Naive B cell (primary cell): ENCODE measurements around the gene KLK6. TPM values are rescaled to one million over a fixed set of nuclear protein-coding genes. Genes with fewer than 3 reads are reported as not detected.

ENCODE experiments used
- ATAC-seq, 2 donors: fragments of 150-1000 bp; cut with Tn5 transposase; 2 replicates each; pipeline ENCODE4 v1.10.0; 2021; ENCODE audit warnings: low read depth in 2 of 2, mild to moderate bottlenecking in 2 of 2, moderate library complexity in 2 of 2
- DNase-seq: peaks from one replicate; pipeline ENCODE4 v3.0.0; 2022
- H3K27ac Mint-ChIP-seq, 6 donors: one replicate each; pipeline ENCODE4 v1.8.0; 2020 to 2022; ENCODE audit warnings: mild to moderate bottlenecking in 6 of 6, mixed read lengths in 6 of 6, moderate library complexity in 5 of 6, inconsistent platforms in 2 of 6
- H3K27me3 Mint-ChIP-seq, 3 donors: one replicate each; pipeline ENCODE4 v1.8.0; 2021 to 2022; ENCODE audit warnings: mixed read lengths in 3 of 3, mild to moderate bottlenecking in 1 of 3
- H3K36me3 Mint-ChIP-seq, 2 donors: one replicate each; pipeline ENCODE4 v1.8.0; 2020 to 2022; ENCODE audit warnings: mixed read lengths in 2 of 2, inconsistent platforms in 1 of 2, mild to moderate bottlenecking in 1 of 2
- H3K4me1 Mint-ChIP-seq, 3 donors: one replicate each; pipeline ENCODE4 v1.8.0; 2020 to 2022; ENCODE audit warnings: mixed read lengths in 3 of 3, inconsistent platforms in 1 of 3, mild to moderate bottlenecking in 1 of 3, moderate library complexity in 1 of 3
- H3K4me3 Mint-ChIP-seq, 8 donors: one replicate each; pipeline ENCODE4 v1.8.0; 2020 to 2022; ENCODE audit warnings: mild to moderate bottlenecking in 8 of 8, mixed read lengths in 8 of 8, moderate library complexity in 8 of 8, inconsistent platforms in 2 of 8
- H3K9me3 Mint-ChIP-seq, 7 donors: one replicate each; pipeline ENCODE4 v1.8.0; 2020 to 2022; ENCODE audit warnings: mixed read lengths in 7 of 7, mild to moderate bottlenecking in 5 of 7, inconsistent platforms in 2 of 7, moderate library complexity in 1 of 7
- polyA plus RNA-seq, 6 donors: library from polyadenylated mRNA; unstranded; fragments of 300-500 nt; fragmentation: Illumina TruSeq; gene quantifications; one replicate each; pipeline ENCODE4 v1.2.3, GENCODE V29; 2021; ENCODE audit warnings: low read depth in 6 of 6

The KLK6 gene
- polyA plus RNA-seq, 6 donors from 2014 or later = not detected

- H3K9me3 Mint-ChIP-seq = peaks cover 0 to 2% (median 0%) of the 10 kb centered on the region in 7 donors
- peak overlapping the region in 1 of 6 donors; percentile 32 for H3K27ac Mint-ChIP-seq
- H3K36me3 Mint-ChIP-seq = no peaks in the 10 kb centered on the region
- no peak for ATAC-seq
- no peak for DNase-seq
- H3K27me3 Mint-ChIP-seq = peaks cover 38 to 62% (median 58%) of the 10 kb centered on the region in 3 donors
- peaks cover 0 to 9% (median 0%) of the 10 kb centered on the region in 3 donors for H3K4me1 Mint-ChIP-seq
- no peak overlapping the region for H3K4me3 Mint-ChIP-seq
These were observed 37.2 kb downstream of the KLK6 start for GRCh38 chr19:50932018-50932689.

- no peak for DNase-seq
- H3K9me3 Mint-ChIP-seq = peaks cover 0 to 2% (median 0%) of the 10 kb centered on the region in 7 donors
- no peak overlapping the region for H3K4me3 Mint-ChIP-seq
- H3K27ac Mint-ChIP-seq = peak overlapping the region in 2 of 6 donors; percentile 18 to 30
- ATAC-seq = no peak
- H3K4me1 Mint-ChIP-seq = peaks cover 0 to 9% (median 0%) of the 10 kb centered on the region in 3 donors
- H3K36me3 Mint-ChIP-seq = no peaks in the 10 kb centered on the region
- H3K27me3 Mint-ChIP-seq = peaks cover 36 to 67% (median 52%) of the 10 kb centered on the region in 3 donors
These were observed 38.4 kb downstream of the KLK6 start for GRCh38 chr19:50931023-50931422.

- ATAC-seq = no peak
- no peak for DNase-seq
- H3K27ac Mint-ChIP-seq = no peak overlapping the region
- H3K36me3 Mint-ChIP-seq = no peaks in the 10 kb centered on the region
- peaks cover 0 to 9% (median 0%) of the 10 kb centered on the region in 3 donors for H3K4me1 Mint-ChIP-seq
- H3K4me3 Mint-ChIP-seq = no peak overlapping the region
- peaks cover 0 to 2% (median 0%) of the 10 kb centered on the region in 7 donors for H3K9me3 Mint-ChIP-seq
- H3K27me3 Mint-ChIP-seq = peaks cover 38 to 68% (median 61%) of the 10 kb centered on the region in 3 donors
These were observed 40.6 kb downstream of the KLK6 start for GRCh38 chr19:50928831-50929230.

- Mint-ChIP-seq H3K27ac (peak overlapping the region in 1 of 6 donors; percentile 43), H3K27me3 (peaks cover 38 to 57% (median 54%) of the 10 kb centered on the region in 3 donors), H3K9me3 (peaks cover 0 to 2% (median 0%) of the 10 kb centered on the region in 7 donors), H3K4me3 (no peak overlapping the region), H3K36me3 (no peaks in the 10 kb centered on the region), H3K4me1 (peaks cover 8 to 20% (median 11%) of the 10 kb centered on the region in 3 donors)
- DNase-seq (no peak), ATAC-seq (no peak)
These were observed 43.2 kb downstream of the KLK6 start for GRCh38 chr19:50926144-50926543.

GRCh38 chr19:50925734-50926133 is 43.7 kb downstream of the KLK6 start:
- peaks cover 0 to 2% (median 0%) of the 10 kb centered on the region in 7 donors for H3K9me3 Mint-ChIP-seq
- peaks cover 8 to 17% (median 11%) of the 10 kb centered on the region in 3 donors for H3K4me1 Mint-ChIP-seq
- ATAC-seq (no peak), DNase-seq (no peak)
- H3K36me3 Mint-ChIP-seq = no peaks in the 10 kb centered on the region
- no peak overlapping the region for H3K27ac Mint-ChIP-seq
- H3K27me3 Mint-ChIP-seq = peaks cover 34 to 56% (median 50%) of the 10 kb centered on the region in 3 donors
- H3K4me3 Mint-ChIP-seq = no peak overlapping the region

DNA sequence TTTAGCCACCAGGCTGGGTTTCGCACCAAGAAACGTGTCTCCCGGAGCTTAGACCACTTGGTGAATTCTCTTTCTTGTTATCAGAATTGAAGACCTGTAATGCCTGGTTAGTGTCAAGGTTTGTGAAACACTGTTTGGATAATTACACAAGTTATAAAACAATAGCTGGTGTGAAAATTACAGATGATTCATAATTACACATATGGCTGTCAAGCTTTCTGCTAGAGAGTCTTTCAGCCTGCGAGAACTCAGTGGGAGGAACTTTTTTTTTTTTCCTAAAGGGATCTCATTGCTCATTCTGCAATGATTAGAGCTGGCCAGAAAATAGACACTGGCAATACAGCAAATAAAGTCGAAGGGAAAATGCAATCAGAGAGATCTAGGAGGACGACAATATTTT is 44.8 kb downstream of the KLK6 start:
- ATAC-seq = no peak
- Mint-ChIP-seq H3K27ac (no peak overlapping the region), H3K36me3 (no peaks in the 10 kb centered on the region), H3K9me3 (peaks cover 0 to 2% (median 0%) of the 10 kb centered on the region in 7 donors), H3K4me1 (peaks cover 8 to 12% (median 11%) of the 10 kb centered on the region in 3 donors), H3K4me3 (no peak overlapping the region), H3K27me3 (peaks cover 43 to 58% (median 48%) of the 10 kb centered on the region in 3 donors)
- DNase-seq = no peak

- Mint-ChIP-seq H3K4me3 (peak overlapping the region in 2 of 8 donors; percentile 25 to 64), H3K4me1 (peaks cover 8 to 12% (median 11%) of the 10 kb centered on the region in 3 donors), H3K27me3 (peaks cover 38 to 51% (median 40%) of the 10 kb centered on the region in 3 donors), H3K9me3 (peaks cover 0 to 2% (median 0%) of the 10 kb centered on the region in 7 donors), H3K27ac (peak overlapping the region in 4 of 6 donors; percentile 16 to 75 (median 40)), H3K36me3 (no peaks in the 10 kb centered on the region)
- peak; percentile 94 to 97 for ATAC-seq
- DNase-seq = peak; percentile 68
These were observed 47.0 kb downstream of the KLK6 start for GRCh38 chr19:50922317-50922853.

DNA sequence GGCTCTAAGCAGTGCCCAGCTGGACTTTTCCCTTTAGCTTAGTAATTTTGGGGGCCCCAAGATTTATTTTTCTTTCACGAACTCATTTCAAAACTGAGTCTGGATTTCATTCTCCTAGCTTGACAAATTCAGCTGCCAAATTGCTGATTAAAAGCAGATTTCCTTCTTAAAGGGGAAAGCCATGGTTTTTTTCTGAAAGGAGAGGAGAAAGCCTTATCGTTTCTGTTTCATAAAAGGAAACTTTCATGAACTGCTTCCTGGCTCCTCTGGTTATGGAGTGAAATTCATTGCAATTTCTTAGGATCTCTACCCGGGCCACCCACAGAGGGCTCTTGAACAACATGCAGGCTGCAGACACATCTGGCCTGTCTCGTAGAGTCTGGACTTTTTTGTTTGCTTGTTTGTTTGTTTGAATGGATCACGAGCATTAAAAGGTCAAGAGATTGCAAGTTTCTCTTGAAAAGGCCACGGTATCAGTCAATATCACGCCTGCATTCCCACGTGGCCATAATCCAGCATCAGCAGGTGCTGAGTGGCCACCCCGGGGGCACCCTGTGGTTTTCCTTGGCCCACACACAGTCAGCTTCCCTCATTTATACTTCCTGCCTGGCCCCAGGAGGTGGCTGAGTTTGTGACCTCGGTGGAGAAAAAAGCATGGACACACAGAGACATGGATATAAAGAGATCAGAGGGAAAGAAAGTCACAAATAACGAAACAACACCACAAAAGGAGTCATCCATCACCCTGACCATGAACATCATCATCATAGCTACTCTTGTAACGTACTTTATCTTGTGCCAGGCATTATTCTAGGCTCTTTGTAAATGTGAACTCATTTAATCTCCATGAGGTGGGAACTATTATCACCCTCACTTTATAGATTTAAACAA is 47.7 kb downstream of the KLK6 start:
- Mint-ChIP-seq H3K36me3 (no peaks in the 10 kb centered on the region), H3K27me3 (peaks cover 35 to 53% (median 39%) of the 10 kb centered on the region in 3 donors), H3K27ac (peak overlapping the region in 3 of 6 donors; percentile 1 to 16 (median 16)), H3K4me1 (peaks cover 8 to 12% (median 11%) of the 10 kb centered on the region in 3 donors), H3K4me3 (peak overlapping the region in 2 of 8 donors; percentile 25 to 64), H3K9me3 (peaks cover 0 to 2% (median 0%) of the 10 kb centered on the region in 7 donors)
- ATAC-seq (peak; percentile 21 to 23), DNase-seq (no peak)

DNA sequence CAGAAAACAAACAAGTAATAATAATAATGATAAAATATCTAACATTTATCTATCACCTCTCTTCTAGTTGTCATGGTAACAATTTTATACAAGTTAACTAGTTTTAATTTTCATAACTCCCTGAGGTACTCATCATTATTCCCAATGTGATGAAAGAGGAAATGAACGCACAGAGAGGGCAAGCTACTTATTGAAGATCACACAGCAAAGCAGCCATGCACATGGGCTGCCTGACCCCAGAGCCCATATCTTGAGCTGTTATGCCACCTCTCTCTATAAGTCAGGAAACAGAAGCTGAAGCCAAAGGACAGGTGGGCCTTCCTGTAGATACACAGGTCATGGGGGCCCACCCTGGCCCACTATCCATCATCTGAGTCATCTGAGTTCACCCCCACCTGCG is 53.3 kb downstream of the KLK6 start:
- ATAC-seq = no peak

DNA sequence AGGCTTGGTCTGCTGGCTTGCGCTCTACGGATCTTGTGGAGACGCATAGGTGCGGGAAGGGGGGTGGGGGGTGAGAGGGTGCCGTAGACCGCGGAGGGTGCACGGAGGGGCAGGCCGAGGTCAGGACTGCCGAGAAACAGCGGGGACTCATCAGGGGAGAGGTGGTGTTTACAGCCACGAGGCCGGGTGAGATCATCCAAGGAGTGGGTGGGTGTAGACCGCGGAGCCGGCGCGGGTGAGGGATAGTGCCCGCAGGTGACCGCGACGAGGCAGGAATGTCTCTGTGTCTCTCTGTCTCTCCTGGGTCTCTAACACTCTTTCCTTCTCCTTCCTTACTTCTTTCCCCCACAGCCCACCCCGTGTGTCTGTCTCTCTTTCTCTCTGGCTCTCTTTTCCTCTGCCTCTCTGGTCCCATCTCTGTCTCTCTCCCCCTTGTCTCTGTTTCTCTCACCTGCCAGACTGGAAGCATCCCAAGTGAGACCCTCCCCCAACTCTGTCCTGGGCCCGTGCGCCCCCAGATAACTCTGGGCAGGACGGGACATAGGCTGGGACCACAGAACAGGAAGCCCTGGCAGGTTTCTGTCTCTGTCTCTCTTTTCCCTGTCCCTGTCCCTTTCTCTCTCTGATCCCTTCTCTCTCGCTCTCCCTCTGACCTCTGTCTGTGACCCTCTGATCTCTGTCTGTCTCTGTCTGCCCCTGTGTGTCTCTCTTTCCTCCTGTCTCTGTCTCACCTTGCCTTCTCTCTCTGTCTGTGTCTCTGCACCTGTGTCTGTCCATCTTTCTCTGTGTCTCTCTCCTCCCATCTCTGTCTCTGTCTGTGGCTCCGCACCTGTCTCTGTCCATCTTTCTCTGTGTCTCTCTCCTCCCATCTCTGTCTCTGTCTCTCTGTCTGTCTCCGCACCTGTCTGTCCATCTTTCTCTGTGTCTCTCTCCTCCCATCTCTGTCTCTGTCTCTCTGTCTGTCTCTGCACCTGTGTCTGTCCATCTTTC is 56.4 kb downstream of the KLK6 start:
- Mint-ChIP-seq H3K27me3 (peaks cover 7 to 11% (median 11%) of the 10 kb centered on the region in 3 donors), H3K36me3 (no peaks in the 10 kb centered on the region), H3K4me1 (peaks cover 9 to 28% (median 10%) of the 10 kb centered on the region in 3 donors), H3K4me3 (no peak overlapping the region), H3K27ac (no peak overlapping the region), H3K9me3 (peaks cover 0 to 3% (median 0%) of the 10 kb centered on the region in 7 donors)
- no peak for DNase-seq
- peak; percentile 25 to 34 for ATAC-seq

More for the DNA sequence above, 53.3 kb downstream of the KLK6 start:
- DNase-seq = no peak
- peaks cover 0 to 7% (median 4%) of the 10 kb centered on the region in 3 donors for H3K4me1 Mint-ChIP-seq
- no peak overlapping the region for H3K27ac Mint-ChIP-seq
- H3K27me3 Mint-ChIP-seq = peaks cover 21 to 30% (median 24%) of the 10 kb centered on the region in 3 donors
- H3K4me3 Mint-ChIP-seq = no peak overlapping the region
- H3K36me3 Mint-ChIP-seq = no peaks in the 10 kb centered on the region
- peaks cover 0 to 3% (median 0%) of the 10 kb centered on the region in 7 donors for H3K9me3 Mint-ChIP-seq

GRCh38 chr19:50912102-50912599 is 57.2 kb downstream of the KLK6 start:
- Mint-ChIP-seq H3K27ac (peak overlapping the region in 1 of 6 donors; percentile 68), H3K27me3 (peaks cover 5 to 15% (median 9%) of the 10 kb centered on the region in 3 donors), H3K36me3 (no peaks in the 10 kb centered on the region), H3K4me3 (no peak overlapping the region), H3K9me3 (peaks cover 0 to 3% (median 0%) of the 10 kb centered on the region in 7 donors), H3K4me1 (peaks cover 9 to 28% (median 10%) of the 10 kb centered on the region in 3 donors)
- no peak for ATAC-seq
- DNase-seq = no peak
